Breast epithelium (tissue), 3 donors: ENCODE results near the gene CAAP1.

ENCODE experiments used
- CTCF ChIP-seq, 3 donors: fragments of 450-650 bp; IDR thresholded peaks; one replicate each; pipeline ENCODE4 v1.5.1; 2016 to 2017; ENCODE audit warnings: antibody characterized with exemption in 3 of 3, mild to moderate bottlenecking in 3 of 3, moderate library complexity in 3 of 3
- POLR2A ChIP-seq: fragments of 450-650 bp; IDR thresholded peaks from one replicate; pipeline ENCODE4 v1.6.1; 2016; ENCODE audit warnings: antibody characterized with exemption, mild to moderate bottlenecking, moderate library complexity

- TF ChIP-seq POLR2A (no peak), CTCF (IDR thresholded peaks at IDR 0.05) (no peak)
Observed at GRCh38 chr9:26913138-26913668, 20.6 kb upstream of the CAAP1 start.
